GM19351 (cell line): Measurements from ENCODE around the gene FBXL13.
"Not testable (repeated sequence)": the region's sequence is repeated elsewhere in the genome, so short reads cannot be mapped to it uniquely, and the experiment has no call there.

Experiments
- ATAC-seq: cut with Tn5 transposase; IDR thresholded peaks from one replicate; pipeline ENCODE4 v1.9.1; 2021; ENCODE audit warnings: mild to moderate bottlenecking, moderate library complexity; ENCODE audit not compliant: unreplicated experiment

FBXL13 gene

GRCh38 chr7:103031024-103031423, 43.6 kb downstream of the FBXL13 start:
- ATAC-seq = no peak

- ATAC-seq = no peak
These were observed 49.3 kb downstream of the FBXL13 start for GRCh38 chr7:103025341-103025740.

GRCh38 chr7:103023578-103023977, 51.0 kb downstream of the FBXL13 start:
- ATAC-seq = not testable (repeated sequence)

- ATAC-seq = not testable (repeated sequence)
These were observed 53.1 kb downstream of the FBXL13 start for GRCh38 chr7:103021490-103021889.

- not testable (repeated sequence) for ATAC-seq
These were observed 53.7 kb downstream of the FBXL13 start for GRCh38 chr7:103020876-103021275.

GRCh38 chr7:103018295-103018694, 56.3 kb downstream of the FBXL13 start:
- ATAC-seq = not testable (repeated sequence)

GRCh38 chr7:103011650-103012049, 62.9 kb downstream of the FBXL13 start:
- no peak for ATAC-seq

GRCh38 chr7:103010211-103010610, 64.4 kb downstream of the FBXL13 start:
- no peak for ATAC-seq

GRCh38 chr7:103009466-103010185, 65.0 kb downstream of the FBXL13 start:
- no peak for ATAC-seq

- ATAC-seq = no peak
These were observed 71.6 kb downstream of the FBXL13 start for GRCh38 chr7:103003004-103003403.

- no peak for ATAC-seq
These were observed 73.4 kb downstream of the FBXL13 start for GRCh38 chr7:103001210-103001609.

- ATAC-seq = no peak
These were observed 77.6 kb downstream of the FBXL13 start for GRCh38 chr7:102996957-102997356.

GRCh38 chr7:102995609-102996008, 79.0 kb downstream of the FBXL13 start:
- not testable (repeated sequence) for ATAC-seq

- ATAC-seq = no peak
These were observed 80.0 kb downstream of the FBXL13 start for GRCh38 chr7:102994567-102994966.

- ATAC-seq = no peak
These were observed 80.9 kb downstream of the FBXL13 start for GRCh38 chr7:102993718-102994029.

GRCh38 chr7:102992938-102993717, 81.5 kb downstream of the FBXL13 start:
- no peak for ATAC-seq

- ATAC-seq = no peak
These were observed 82.1 kb downstream of the FBXL13 start for GRCh38 chr7:102992509-102992937.

- ATAC-seq = no peak
These were observed 82.9 kb downstream of the FBXL13 start for GRCh38 chr7:102991540-102992214.

GRCh38 chr7:102991077-102991539, 83.5 kb downstream of the FBXL13 start:
- ATAC-seq = no peak

- ATAC-seq = no peak
These were observed 84.0 kb downstream of the FBXL13 start for GRCh38 chr7:102990642-102991041.
